Neural progenitor cell (in vitro differentiated cells): ENCODE data around the gene C4A. TPM values are rescaled to one million over a fixed set of nuclear protein-coding genes. Genes with fewer than 3 reads are reported as not detected.

Experiments
- DNase-seq: peaks from one replicate; pipeline ENCODE4 v3.0.0-alpha.2; 2016; ENCODE audit warnings: low spot score
- H2AFZ ChIP-seq: fragments of 200-600 bp; sonication (generic); replicated peaks from 2 replicates; pipeline ENCODE4 v1.6.1; 2016; ENCODE audit warnings: antibody characterized with exemption
- H3F3A ChIP-seq: fragments of 200-600 bp; sonication (generic); 2 replicates; pipeline ENCODE4 v1.6.1; 2016; ENCODE audit warnings: antibody characterized with exemption, low read depth
- H3K27ac ChIP-seq: fragments of 200-600 bp; sonication (generic); 2 replicates; pipeline ENCODE4 v1.5.1; 2016; ENCODE audit warnings: mild to moderate bottlenecking
- H3K27me3 ChIP-seq: fragments of 200-600 bp; sonication (generic); 2 replicates; pipeline ENCODE4 v1.6.1; 2016; ENCODE audit warnings: mild to moderate bottlenecking, moderate library complexity
- H3K36me3 ChIP-seq: fragments of 200-600 bp; sonication (generic); 2 replicates; pipeline ENCODE4 v1.5.1; 2016
- H3K4me1 ChIP-seq: fragments of 200-600 bp; sonication (generic); 2 replicates; pipeline ENCODE4 v1.6.1; 2016; ENCODE audit warnings: mixed run types
- H3K4me2 ChIP-seq: fragments of 200-600 bp; sonication (generic); 2 replicates; pipeline ENCODE4 v1.6.1; 2016
- H3K4me3 ChIP-seq: fragments of 200-600 bp; sonication (generic); 2 replicates; pipeline ENCODE4 v1.5.1; 2016
- H3K79me2 ChIP-seq: fragments of 200-600 bp; sonication (generic); 2 replicates; pipeline ENCODE4 v1.6.1; 2016; ENCODE audit warnings: low read depth
- H3K9ac ChIP-seq: fragments of 200-600 bp; sonication (generic); 2 replicates; pipeline ENCODE4 v1.6.1; 2016
- H3K9me3 ChIP-seq: fragments of 200-600 bp; sonication (generic); 2 replicates; pipeline ENCODE4 v1.5.1; 2016; ENCODE audit warnings: low read depth
- H4K20me1 ChIP-seq: fragments of 200-600 bp; sonication (generic); 2 replicates; pipeline ENCODE4 v1.6.1; 2016; ENCODE audit warnings: low read depth
- H3K27ac Mint-ChIP-seq: 3 replicates; pipeline ENCODE4 v1.8.0; 2021; ENCODE audit warnings: mixed read lengths
- H3K27me3 Mint-ChIP-seq: 2 replicates; pipeline ENCODE4 v1.8.0; 2022; ENCODE audit warnings: low read depth, mild to moderate bottlenecking, inconsistent platforms, moderate library complexity, mixed read lengths; ENCODE audit not compliant: insufficient read depth
- H3K36me3 Mint-ChIP-seq: 3 replicates; pipeline ENCODE4 v1.8.0; 2021; ENCODE audit warnings: mixed read lengths
- H3K4me1 Mint-ChIP-seq: 3 replicates; pipeline ENCODE4 v1.8.0; 2021; ENCODE audit warnings: mixed read lengths
- H3K4me3 Mint-ChIP-seq: 3 replicates; pipeline ENCODE4 v1.8.0; 2021; ENCODE audit warnings: mild to moderate bottlenecking, moderate library complexity, mixed read lengths
- H3K9me3 Mint-ChIP-seq: 3 replicates; pipeline ENCODE4 v1.8.0; 2020; ENCODE audit warnings: mixed read lengths
- CTCF ChIP-seq: fragments of 200-600 bp; sonication (generic); IDR thresholded peaks from 2 replicates; pipeline ENCODE4 v1.5.1; 2017; ENCODE audit warnings: antibody characterized with exemption, mild to moderate bottlenecking
- EZH2 ChIP-seq: fragments of 200-600 bp; sonication (generic); IDR thresholded peaks from 2 replicates; pipeline ENCODE4 v1.6.1; 2017; ENCODE audit warnings: antibody characterized with exemption, mild to moderate bottlenecking, moderate library complexity
- EZH2phosphoT487 ChIP-seq: fragments of 200-600 bp; sonication (generic); IDR thresholded peaks from 2 replicates; pipeline ENCODE4 v1.6.1; 2017; ENCODE audit warnings: antibody characterized with exemption
- total RNA-seq: library from RNA; depleted of rRNA; stranded (reverse); fragments of >200 nt; gene quantifications from 2 replicates; pipeline ENCODE4 v1.2.3, GENCODE V29; 2015; ENCODE audit warnings: low replicate concordance

C4A gene
- total RNA-seq, 1 donor from 2014 or later = 4.3 TPM

- peaks cover 10% of the 10 kb centered on the region for H3K27me3 Mint-ChIP-seq
- Histone ChIP-seq H4K20me1 (no peaks in the 10 kb centered on the region), H3K4me2 (no peak overlapping the region), H3K36me3 (no peaks in the 10 kb centered on the region), H3F3A (peaks cover 24% of the 10 kb centered on the region), H3K27me3 (no peaks in the 10 kb centered on the region), H3K27ac (no peak overlapping the region), H3K79me2 (peaks cover 17% of the 10 kb centered on the region), H3K9ac (no peak overlapping the region), H3K4me1 (peaks cover 7% of the 10 kb centered on the region), H3K4me3 (no peak overlapping the region), H2AFZ (no peak overlapping the region), H3K9me3 (no peaks in the 10 kb centered on the region)
- H3K36me3 Mint-ChIP-seq = peaks cover 29% of the 10 kb centered on the region
- DNase-seq = no peak
- TF ChIP-seq EZH2 (no peak), CTCF (no peak), EZH2phosphoT487 (no peak)
- no peaks in the 10 kb centered on the region for H3K9me3 Mint-ChIP-seq
- no peak overlapping the region for H3K27ac Mint-ChIP-seq
- H3K4me1 Mint-ChIP-seq = peaks cover 18% of the 10 kb centered on the region
- no peak overlapping the region for H3K4me3 Mint-ChIP-seq
Observed at GRCh38 chr6:31968326-31968725, 13.5 kb upstream of the C4A start.

DNA sequence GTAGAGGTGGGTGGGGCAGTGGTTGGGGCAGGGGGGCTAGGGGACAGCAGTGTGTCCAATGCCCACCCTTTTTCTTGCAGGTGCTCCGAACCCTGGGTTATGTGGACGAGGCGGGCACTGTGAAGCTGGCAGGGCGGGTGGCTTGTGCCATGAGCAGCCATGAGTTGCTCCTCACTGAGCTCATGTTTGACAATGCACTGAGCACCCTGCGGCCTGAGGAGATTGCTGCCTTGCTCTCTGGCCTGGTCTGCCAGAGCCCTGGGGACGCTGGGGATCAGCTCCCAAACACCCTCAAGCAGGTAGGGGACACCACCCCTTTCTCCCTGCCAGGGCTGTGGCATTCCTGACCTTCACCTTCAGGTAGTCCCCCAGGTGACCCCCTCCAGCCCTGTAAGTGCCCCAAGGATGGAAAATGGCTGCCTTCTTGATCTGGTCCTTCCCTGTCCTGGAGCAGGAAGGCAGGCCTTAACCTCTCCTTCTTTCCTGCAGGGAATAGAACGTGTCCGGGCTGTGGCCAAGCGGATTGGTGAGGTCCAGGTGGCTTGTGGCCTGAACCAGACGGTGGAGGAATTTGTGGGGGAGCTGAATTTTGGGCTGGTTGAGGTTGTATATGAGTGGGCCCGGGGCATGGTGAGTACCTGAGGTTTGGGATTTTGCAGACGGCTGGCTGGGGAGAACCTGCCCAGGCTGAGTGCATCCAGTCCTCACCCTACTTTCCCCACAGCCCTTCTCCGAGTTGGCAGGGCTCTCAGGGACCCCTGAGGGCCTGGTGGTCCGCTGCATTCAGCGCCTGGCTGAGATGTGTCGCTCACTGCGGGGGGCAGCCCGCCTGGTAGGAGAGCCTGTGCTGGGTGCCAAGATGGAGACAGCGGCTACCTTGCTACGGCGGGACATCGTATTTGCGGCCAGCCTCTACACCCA lies 12.8 kb upstream of the C4A start:
- Histone ChIP-seq H4K20me1 (no peaks in the 10 kb centered on the region), H3K27ac (no peak overlapping the region), H2AFZ (no peak overlapping the region), H3K27me3 (no peaks in the 10 kb centered on the region), H3K36me3 (no peaks in the 10 kb centered on the region), H3K4me1 (peaks cover 7% of the 10 kb centered on the region), H3F3A (peaks cover 24% of the 10 kb centered on the region), H3K4me3 (no peak overlapping the region), H3K9ac (no peak overlapping the region), H3K79me2 (peaks cover 25% of the 10 kb centered on the region), H3K4me2 (no peak overlapping the region), H3K9me3 (no peaks in the 10 kb centered on the region)
- Mint-ChIP-seq H3K27ac (no peak overlapping the region), H3K9me3 (no peaks in the 10 kb centered on the region), H3K4me3 (peak overlapping the region; percentile 69), H3K4me1 (peaks cover 23% of the 10 kb centered on the region), H3K27me3 (peaks cover 10% of the 10 kb centered on the region), H3K36me3 (peaks cover 31% of the 10 kb centered on the region)
- TF ChIP-seq CTCF (no peak), EZH2phosphoT487 (no peak), EZH2 (no peak)
- no peak for DNase-seq

DNA sequence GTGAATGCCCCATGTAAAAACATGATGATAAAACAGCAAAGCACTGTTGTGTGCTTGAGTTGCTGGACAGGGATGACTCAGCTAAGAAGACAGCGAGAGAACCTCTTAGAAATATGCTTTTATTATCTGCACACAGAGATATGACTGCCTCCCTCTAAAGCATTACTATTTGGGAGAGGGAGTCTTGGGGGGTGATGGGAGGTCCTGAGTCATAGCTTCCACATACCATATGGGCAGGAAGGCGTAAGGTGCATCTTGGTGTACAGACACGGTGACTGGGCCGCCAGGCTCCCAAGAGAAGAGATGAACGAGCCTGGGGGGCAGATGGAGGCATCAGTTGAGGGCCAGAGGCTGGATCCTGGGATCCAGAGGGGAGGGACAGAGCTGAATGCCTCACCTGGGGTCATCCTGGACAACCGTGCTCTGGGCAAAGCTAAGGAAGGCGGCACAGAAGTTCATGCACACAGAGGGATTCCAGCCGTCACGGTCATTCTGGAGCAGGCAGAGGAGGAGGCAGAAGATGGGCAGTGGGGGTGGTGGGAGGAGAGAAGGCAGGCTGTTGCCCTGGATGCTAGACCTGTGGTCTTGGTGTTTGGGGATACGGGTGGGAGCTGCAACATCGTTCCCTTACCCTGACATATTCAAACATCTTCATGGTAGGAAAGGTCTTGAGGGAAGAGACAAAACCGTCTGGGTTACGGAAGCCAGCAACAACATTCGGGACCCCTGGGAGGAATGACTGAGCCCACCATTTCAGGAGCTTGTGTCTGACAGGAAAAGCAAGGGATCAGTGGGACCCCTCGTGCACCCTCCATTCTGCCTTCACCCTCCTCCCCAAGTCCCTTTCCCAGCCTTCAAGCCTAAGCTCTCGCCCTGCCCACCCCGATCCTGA lies 11.9 kb upstream of the C4A start:
- Mint-ChIP-seq H3K36me3 (peaks cover 30% of the 10 kb centered on the region), H3K27ac (no peak overlapping the region), H3K4me3 (peak overlapping the region; percentile 88), H3K27me3 (peaks cover 10% of the 10 kb centered on the region), H3K9me3 (no peaks in the 10 kb centered on the region), H3K4me1 (peaks cover 23% of the 10 kb centered on the region)
- Histone ChIP-seq H3K9ac (no peak overlapping the region), H3K4me2 (no peak overlapping the region), H3K4me3 (no peak overlapping the region), H4K20me1 (no peaks in the 10 kb centered on the region), H2AFZ (no peak overlapping the region), H3K36me3 (no peaks in the 10 kb centered on the region), H3K4me1 (peaks cover 7% of the 10 kb centered on the region), H3K27me3 (no peaks in the 10 kb centered on the region), H3K9me3 (no peaks in the 10 kb centered on the region), H3K27ac (no peak overlapping the region), H3K79me2 (peaks cover 31% of the 10 kb centered on the region), H3F3A (peaks cover 24% of the 10 kb centered on the region)
- no peak for DNase-seq
- no peak for TF ChIP-seq EZH2
- TF ChIP-seq EZH2phosphoT487 = no peak
- TF ChIP-seq CTCF = no peak
